ENCODE results near the gene ZNF91.

DNA sequence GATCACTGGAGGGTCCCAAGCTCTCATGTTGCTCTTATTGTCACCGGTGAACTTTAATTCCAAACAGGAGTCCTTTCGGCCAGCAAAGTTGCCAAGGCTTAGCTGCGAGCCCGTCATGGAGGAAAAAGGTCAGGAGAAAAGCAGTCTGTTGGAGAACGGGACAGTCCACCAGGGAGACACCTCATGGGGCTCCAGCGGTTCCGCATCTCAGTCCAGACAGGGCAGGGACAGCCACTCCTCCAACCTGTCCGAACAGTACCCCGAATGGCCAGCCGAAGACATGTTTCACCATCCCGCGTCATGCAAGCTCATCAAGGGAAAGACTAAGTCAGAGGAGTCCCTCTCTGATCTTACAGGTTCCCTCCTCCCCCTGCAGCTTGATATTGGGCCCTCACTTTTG, 10.4 kb downstream of the ZNF91 start:
- TF ChIP-seq, protein P1, sequence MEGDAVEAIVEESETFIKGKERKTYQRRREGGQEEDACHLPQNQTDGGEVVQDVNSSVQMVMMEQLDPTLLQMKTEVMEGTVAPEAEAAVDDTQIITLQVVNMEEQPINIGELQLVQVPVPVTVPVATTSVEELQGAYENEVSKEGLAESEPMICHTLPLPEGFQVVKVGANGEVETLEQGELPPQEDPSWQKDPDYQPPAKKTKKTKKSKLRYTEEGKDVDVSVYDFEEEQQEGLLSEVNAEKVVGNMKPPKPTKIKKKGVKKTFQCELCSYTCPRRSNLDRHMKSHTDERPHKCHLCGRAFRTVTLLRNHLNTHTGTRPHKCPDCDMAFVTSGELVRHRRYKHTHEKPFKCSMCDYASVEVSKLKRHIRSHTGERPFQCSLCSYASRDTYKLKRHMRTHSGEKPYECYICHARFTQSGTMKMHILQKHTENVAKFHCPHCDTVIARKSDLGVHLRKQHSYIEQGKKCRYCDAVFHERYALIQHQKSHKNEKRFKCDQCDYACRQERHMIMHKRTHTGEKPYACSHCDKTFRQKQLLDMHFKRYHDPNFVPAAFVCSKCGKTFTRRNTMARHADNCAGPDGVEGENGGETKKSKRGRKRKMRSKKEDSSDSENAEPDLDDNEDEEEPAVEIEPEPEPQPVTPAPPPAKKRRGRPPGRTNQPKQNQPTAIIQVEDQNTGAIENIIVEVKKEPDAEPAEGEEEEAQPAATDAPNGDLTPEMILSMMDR (IDR thresholded peaks at IDR 0.05): no peak
- TF ChIP-seq ZFX (IDR thresholded peaks at IDR 0.05; ENCODE audit: borderline replicate concordance): no peak

Data from 22Rv1 (cell line).